GM13977 (cell line): Measurements from ENCODE around the gene CRKL.
"Not testable (repeated sequence)": the region's sequence is repeated elsewhere in the genome, so short reads cannot be mapped to it uniquely, and the experiment has no call there.

Source experiments
- DNase-seq: peaks from one replicate; pipeline ENCODE4 v3.0.0; 2012; ENCODE audit warnings: low spot score
- CTCF ChIP-seq: IDR thresholded peaks from 2 replicates; pipeline ENCODE4 v1.5.1; 2012; ENCODE audit warnings: mild to moderate bottlenecking, control low read depth; ENCODE audit not compliant: insufficient read depth; ENCODE audit errors: extremely low read depth, missing control alignments
- in situ Hi-C: fragments of 300-500 bp; cut with MboI; formaldehyde crosslinking; loops from one replicate; pipeline ENCODE4 v1.12.0; 2022; ENCODE audit warnings: low sequenced_read_pairs, low pct_unique_long_range_greater_than_20kb, mixed read lengths, inconsistent platforms; ENCODE audit not compliant: unreplicated experiment

CRKL gene

GRCh38 chr22:20903093-20903492, 14.1 kb upstream of the CRKL start:
- no peak for TF ChIP-seq CTCF
- in situ Hi-C loops, result no loop called here
- no peak for DNase-seq

- DNase-seq, result no peak
- in situ Hi-C loops, result no loop called here
- TF ChIP-seq CTCF, result no peak
Observed at GRCh38 chr22:20904008-20904979, 12.9 kb upstream of the CRKL start.

- no peak for DNase-seq
- in situ Hi-C loops, result no loop called here
- TF ChIP-seq CTCF, result no peak
Observed at GRCh38 chr22:20904980-20905355, 12.2 kb upstream of the CRKL start.

GRCh38 chr22:20905415-20906386, 11.5 kb upstream of the CRKL start:
- in situ Hi-C loops, result no loop called here
- no peak for DNase-seq
- TF ChIP-seq CTCF, result no peak

GRCh38 chr22:20906387-20906767, 10.8 kb upstream of the CRKL start:
- TF ChIP-seq CTCF, result no peak
- DNase-seq, result no peak
- in situ Hi-C loops, result no loop called here

GRCh38 chr22:20908717-20909116, 8.5 kb upstream of the CRKL start:
- in situ Hi-C loops, DNase-seq: not testable (repeated sequence)
